ENCODE data around the gene EPHB6. TPM values are rescaled to one million over a fixed set of nuclear protein-coding genes. Genes with fewer than 3 reads are reported as not detected.

EPHB6 gene
- polyA plus RNA-seq, 6 donors from 2014 or later, result 10.0 to 32.4 (median 19.0) TPM

DNA sequence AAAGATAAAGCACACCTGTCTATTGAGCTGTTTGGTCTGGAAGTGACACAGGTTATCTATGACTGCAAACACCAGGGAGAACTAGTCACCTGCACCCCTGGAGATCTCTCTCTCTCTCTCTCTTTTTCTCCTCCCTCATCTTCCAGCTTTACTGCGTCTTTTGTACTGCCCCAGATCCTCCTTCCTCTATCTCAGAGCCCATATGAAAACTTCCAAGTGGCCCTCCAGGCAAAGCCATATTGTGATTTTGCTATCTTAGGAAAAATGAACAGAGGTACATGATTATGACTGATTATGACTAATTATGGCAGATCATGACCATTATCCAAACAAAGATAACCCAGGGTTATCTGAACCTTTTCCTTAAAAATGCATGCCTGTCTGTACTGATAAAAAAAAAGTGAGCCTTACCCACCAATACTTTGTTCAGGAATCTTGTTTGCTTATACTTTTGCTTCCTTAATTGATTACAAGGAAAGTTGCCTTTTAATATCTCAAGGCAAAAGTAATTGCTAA is 12.6 kb upstream of the EPHB6 start:
- no peak overlapping the region for H3K27ac Mint-ChIP-seq
- ATAC-seq (ENCODE audit: low read depth in 2 of 2) (no peak), DNase-seq (no peak)
- H3K36me3 Mint-ChIP-seq, result no peaks in the 10 kb centered on the region
- no peak overlapping the region for H3K4me3 Mint-ChIP-seq
- H3K4me1 Mint-ChIP-seq, result no peaks in the 10 kb centered on the region
- no peaks in the 10 kb centered on the region for H3K9me3 Mint-ChIP-seq
- H3K27me3 Mint-ChIP-seq, result no peaks in the 10 kb centered on the region

- peaks cover 0 to 4% (median 3%) of the 10 kb centered on the region in 3 donors for H3K4me1 Mint-ChIP-seq
- H3K27me3 Mint-ChIP-seq, result no peaks in the 10 kb centered on the region
- no peaks in the 10 kb centered on the region for H3K9me3 Mint-ChIP-seq
- peak overlapping the region in 1 of 6 donors; percentile 39 for H3K27ac Mint-ChIP-seq
- H3K36me3 Mint-ChIP-seq, result no peaks in the 10 kb centered on the region
- no peak for DNase-seq
- H3K4me3 Mint-ChIP-seq, result no peak overlapping the region
- no peak for ATAC-seq (ENCODE audit: low read depth in 2 of 2)
Observed at GRCh38 chr7:142847353-142847752, 7.5 kb upstream of the EPHB6 start.

- peak overlapping the region in 1 of 8 donors; percentile 37 for H3K4me3 Mint-ChIP-seq
- DNase-seq, result no peak
- no peak for ATAC-seq (ENCODE audit: low read depth in 2 of 2)
- H3K27me3 Mint-ChIP-seq, result no peaks in the 10 kb centered on the region
- no peaks in the 10 kb centered on the region for H3K36me3 Mint-ChIP-seq
- H3K9me3 Mint-ChIP-seq, result no peaks in the 10 kb centered on the region
- H3K27ac Mint-ChIP-seq, result no peak overlapping the region
- peaks cover 16 to 20% (median 19%) of the 10 kb centered on the region in 3 donors for H3K4me1 Mint-ChIP-seq
Observed at GRCh38 chr7:142851269-142851668, 3.6 kb upstream of the EPHB6 start.

GRCh38 chr7:142851919-142852318 is 3.0 kb upstream of the EPHB6 start:
- Mint-ChIP-seq H3K36me3 (no peaks in the 10 kb centered on the region), H3K4me1 (peaks cover 23 to 25% (median 24%) of the 10 kb centered on the region in 3 donors), H3K9me3 (no peaks in the 10 kb centered on the region), H3K27ac (no peak overlapping the region), H3K27me3 (no peaks in the 10 kb centered on the region), H3K4me3 (peak overlapping the region in 2 of 8 donors; percentile 28 to 55)
- no peak for DNase-seq
- no peak for ATAC-seq (ENCODE audit: low read depth in 2 of 2)

DNA sequence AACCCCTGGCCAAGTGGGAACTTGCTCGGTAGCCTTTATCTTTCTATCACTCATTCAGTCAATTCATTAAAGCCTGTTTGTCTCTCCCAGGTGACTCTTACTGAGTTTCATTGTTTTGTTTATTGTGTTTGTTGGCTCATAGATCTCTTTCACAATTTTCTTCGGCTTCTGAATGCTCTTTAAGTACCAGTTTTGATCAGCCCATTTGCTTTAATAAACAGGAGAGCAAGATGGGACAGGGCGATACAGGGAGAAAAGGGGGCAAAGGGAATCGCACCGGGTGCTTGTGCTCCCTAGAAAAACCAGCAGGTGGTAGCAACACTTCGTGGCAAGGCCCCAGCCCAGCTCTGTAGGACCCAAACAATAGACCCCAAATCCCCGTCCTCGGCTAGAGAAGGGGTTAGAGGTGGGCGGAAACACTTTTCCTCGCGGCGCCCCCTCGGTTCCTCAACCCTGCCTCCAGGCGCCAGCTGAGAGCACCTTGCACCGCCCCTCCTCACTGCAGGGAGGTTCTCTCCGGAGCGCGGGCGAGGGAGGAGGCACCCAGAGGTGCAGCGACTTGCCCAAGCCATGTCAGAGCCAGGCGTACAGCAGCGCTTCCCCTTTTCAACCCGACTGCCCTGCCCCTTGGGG is 1.0 kb upstream of the EPHB6 start:
- H3K36me3 Mint-ChIP-seq, result no peaks in the 10 kb centered on the region
- H3K27ac Mint-ChIP-seq, result peak overlapping the region; percentile 60 to 98 (median 96)
- peak overlapping the region; percentile 91 to 100 (median 98) for H3K4me3 Mint-ChIP-seq
- DNase-seq (peak; percentile 83), ATAC-seq (ENCODE audit: low read depth in 2 of 2) (peak; percentile 90 to 92)
- no peaks in the 10 kb centered on the region for H3K27me3 Mint-ChIP-seq
- peaks cover 28 to 29% (median 29%) of the 10 kb centered on the region in 3 donors for H3K4me1 Mint-ChIP-seq
- no peaks in the 10 kb centered on the region for H3K9me3 Mint-ChIP-seq

GRCh38 chr7:142855114-142855743 is 353 bp downstream of the EPHB6 start:
- Mint-ChIP-seq H3K27ac (peak overlapping the region in 5 of 6 donors; percentile 28 to 84 (median 62)), H3K4me1 (peaks cover 28 to 33% (median 30%) of the 10 kb centered on the region in 3 donors), H3K4me3 (peak overlapping the region; percentile 64 to 98 (median 92)), H3K9me3 (no peaks in the 10 kb centered on the region), H3K36me3 (no peaks in the 10 kb centered on the region), H3K27me3 (no peaks in the 10 kb centered on the region)
- ATAC-seq (ENCODE audit: low read depth in 2 of 2), result no peak
- DNase-seq, result no peak

DNA sequence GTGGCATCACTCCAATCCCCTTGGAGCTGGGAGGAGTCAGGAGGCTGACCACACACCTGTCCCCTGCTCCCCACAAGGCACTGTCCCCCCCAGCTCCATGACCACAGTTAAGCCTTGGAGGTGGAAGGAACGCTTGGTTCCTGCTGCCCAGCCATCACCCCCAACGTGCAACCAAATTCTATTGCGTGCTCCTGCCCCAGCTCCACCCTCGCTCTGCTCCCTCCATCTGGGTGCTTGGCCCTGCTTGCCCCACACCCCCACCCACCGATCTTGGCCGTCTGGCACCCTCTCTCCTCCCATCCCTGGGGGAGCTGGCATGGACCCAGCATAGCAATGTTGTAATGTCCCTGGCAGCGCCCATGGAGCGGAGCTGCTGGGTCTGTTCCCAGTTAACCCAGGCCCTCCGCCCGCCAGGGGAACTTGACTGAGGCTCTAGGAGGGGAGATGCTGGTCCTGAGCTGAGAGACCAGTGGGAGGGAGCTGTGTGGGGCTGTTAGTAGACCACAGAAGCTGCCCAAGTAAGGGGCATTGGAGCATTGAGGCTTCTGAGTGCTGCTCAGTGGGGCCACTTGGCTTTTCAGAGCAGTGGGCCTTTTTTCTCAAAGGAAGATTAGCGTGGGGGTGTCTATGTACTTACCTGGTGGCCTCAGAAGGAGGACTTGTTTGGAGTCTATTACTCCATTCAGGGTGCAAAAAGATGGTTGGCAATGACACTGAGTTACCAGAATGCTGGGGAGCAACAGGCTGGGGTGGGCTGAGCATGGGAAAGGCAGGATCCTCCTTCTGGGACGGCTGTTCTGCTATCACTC is 1.1 kb downstream of the EPHB6 start:
- H3K27me3 Mint-ChIP-seq, result no peaks in the 10 kb centered on the region
- H3K9me3 Mint-ChIP-seq, result no peaks in the 10 kb centered on the region
- H3K27ac Mint-ChIP-seq, result peak overlapping the region in 4 of 6 donors; percentile 13 to 78 (median 32)
- H3K4me3 Mint-ChIP-seq, result peak overlapping the region; percentile 64 to 98 (median 92)
- ATAC-seq (ENCODE audit: low read depth in 2 of 2) (no peak), DNase-seq (no peak)
- H3K36me3 Mint-ChIP-seq, result no peaks in the 10 kb centered on the region
- peaks cover 24 to 33% (median 30%) of the 10 kb centered on the region in 3 donors for H3K4me1 Mint-ChIP-seq

- Mint-ChIP-seq H3K4me3 (peak overlapping the region in 7 of 8 donors; percentile 1 to 95 (median 65)), H3K27ac (peak overlapping the region in 2 of 6 donors; percentile 1 to 78), H3K27me3 (no peaks in the 10 kb centered on the region), H3K4me1 (peaks cover 24 to 33% (median 30%) of the 10 kb centered on the region in 3 donors), H3K9me3 (no peaks in the 10 kb centered on the region), H3K36me3 (no peaks in the 10 kb centered on the region)
- DNase-seq (no peak), ATAC-seq (ENCODE audit: low read depth in 2 of 2) (no peak)
Observed at GRCh38 chr7:142856565-142857245, 1.8 kb downstream of the EPHB6 start.

DNA sequence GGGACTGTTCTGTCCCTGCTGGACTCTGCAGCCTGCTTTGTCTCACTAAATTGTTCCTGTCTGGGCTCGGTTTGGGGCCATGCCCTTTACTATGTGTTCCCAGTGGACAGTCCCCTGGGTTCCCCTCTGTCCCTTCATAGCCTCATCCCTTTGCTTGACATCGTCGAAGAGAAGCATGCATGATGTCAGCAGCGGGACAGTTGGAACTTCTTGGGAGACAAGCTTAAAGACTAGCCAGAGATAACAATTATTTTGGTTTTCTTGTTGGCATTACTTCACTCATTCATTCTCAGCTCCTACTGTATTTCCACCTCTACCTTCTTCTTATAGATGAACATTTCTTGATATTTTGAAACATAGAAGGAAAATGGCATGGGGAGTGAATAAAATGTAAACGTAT is 2.7 kb downstream of the EPHB6 start:
- Mint-ChIP-seq H3K27ac (no peak overlapping the region), H3K36me3 (no peaks in the 10 kb centered on the region), H3K4me1 (peaks cover 29 to 33% (median 30%) of the 10 kb centered on the region in 3 donors), H3K4me3 (peak overlapping the region in 2 of 8 donors; percentile 25 to 64), H3K9me3 (no peaks in the 10 kb centered on the region), H3K27me3 (no peaks in the 10 kb centered on the region)
- ATAC-seq (ENCODE audit: low read depth in 2 of 2) (no peak), DNase-seq (no peak)

GRCh38 chr7:142859411-142859810 is 4.5 kb downstream of the EPHB6 start:
- ATAC-seq (ENCODE audit: low read depth in 2 of 2) (no peak), DNase-seq (no peak)
- peaks cover 21 to 25% (median 24%) of the 10 kb centered on the region in 3 donors for H3K4me1 Mint-ChIP-seq
- H3K9me3 Mint-ChIP-seq, result no peaks in the 10 kb centered on the region
- peaks cover 5 to 16% of the 10 kb centered on the region in 2 donors for H3K36me3 Mint-ChIP-seq
- peak overlapping the region in 1 of 8 donors; percentile 42 for H3K4me3 Mint-ChIP-seq
- H3K27me3 Mint-ChIP-seq, result no peaks in the 10 kb centered on the region
- no peak overlapping the region for H3K27ac Mint-ChIP-seq

GRCh38 chr7:142859829-142860228 is 5.0 kb downstream of the EPHB6 start:
- Mint-ChIP-seq H3K4me3 (peak overlapping the region in 1 of 8 donors; percentile 42), H3K27ac (no peak overlapping the region), H3K4me1 (peaks cover 21 to 24% (median 23%) of the 10 kb centered on the region in 3 donors), H3K27me3 (no peaks in the 10 kb centered on the region), H3K9me3 (no peaks in the 10 kb centered on the region), H3K36me3 (peaks cover 5 to 20% of the 10 kb centered on the region in 2 donors)
- no peak for ATAC-seq (ENCODE audit: low read depth in 2 of 2)
- no peak for DNase-seq

DNA sequence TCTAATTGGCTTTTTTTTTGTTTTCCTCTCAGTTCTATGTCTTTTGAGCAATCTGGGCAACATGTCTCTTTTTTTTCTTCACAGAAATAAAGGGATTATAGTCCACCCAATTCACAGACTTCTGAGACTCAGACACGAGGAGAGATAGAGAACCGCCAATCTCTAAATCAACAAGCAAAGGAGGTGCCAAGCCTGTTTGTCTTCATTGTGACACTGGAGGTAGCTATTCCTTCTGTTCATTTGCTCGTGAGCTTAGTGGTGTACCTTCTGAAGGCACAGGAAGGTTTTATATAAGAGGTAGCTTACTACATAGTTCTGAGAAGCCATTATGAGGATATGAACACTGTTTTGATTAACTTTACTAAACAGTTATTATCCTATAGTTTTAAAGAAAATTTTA is 6.1 kb downstream of the EPHB6 start:
- ATAC-seq (ENCODE audit: low read depth in 2 of 2), result no peak
- no peak overlapping the region for H3K27ac Mint-ChIP-seq

DNA sequence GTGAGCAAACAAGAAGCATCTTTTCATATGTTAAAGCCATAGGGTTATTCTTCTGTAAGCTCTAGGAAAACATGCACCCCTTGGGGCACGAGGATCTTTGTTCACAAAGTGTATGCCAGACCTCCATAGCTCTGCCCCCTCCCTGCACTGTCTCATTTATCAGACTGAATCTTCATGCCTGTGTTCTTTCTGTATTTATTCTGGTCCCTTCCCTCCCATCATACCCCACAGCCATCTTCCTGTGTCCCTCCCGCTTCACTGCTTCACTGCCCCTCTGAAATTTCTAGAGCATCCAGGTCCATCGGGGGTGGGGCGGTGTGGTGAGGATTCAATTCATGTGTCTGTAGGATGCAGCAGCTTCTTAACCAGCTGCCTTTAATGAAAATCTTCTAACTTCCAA is 7.5 kb downstream of the EPHB6 start:
- Mint-ChIP-seq H3K4me3 (no peak overlapping the region), H3K4me1 (peaks cover 5 to 15% (median 5%) of the 10 kb centered on the region in 3 donors), H3K27me3 (no peaks in the 10 kb centered on the region), H3K36me3 (peaks cover 5 to 23% of the 10 kb centered on the region in 2 donors), H3K9me3 (no peaks in the 10 kb centered on the region), H3K27ac (no peak overlapping the region)
- no peak for ATAC-seq (ENCODE audit: low read depth in 2 of 2)
- no peak for DNase-seq

More for the DNA sequence above, 6.1 kb downstream of the EPHB6 start:
- Mint-ChIP-seq H3K4me3 (no peak overlapping the region), H3K27me3 (no peaks in the 10 kb centered on the region), H3K9me3 (no peaks in the 10 kb centered on the region), H3K36me3 (peaks cover 5 to 23% of the 10 kb centered on the region in 2 donors), H3K4me1 (peaks cover 17 to 20% (median 17%) of the 10 kb centered on the region in 3 donors)
- DNase-seq, result no peak

All from naive B cell (primary cell).